Astrocyte (in vitro differentiated cells and primary cell): ENCODE data around the gene RPLP2. TPM values are rescaled to one million over a fixed set of nuclear protein-coding genes. Genes with fewer than 3 reads are reported as not detected.

Experiments used
- DNase-seq: peaks from one replicate; pipeline ENCODE4 v3.0.0-alpha.2; 2010; ENCODE audit warnings: low read depth
- FAIRE-seq: peaks from 2 replicates; lab custom pipeline; 2011; peaks lifted over from hg19 to GRCh38; lab: Jason Lieb, UNC
- H2AFZ ChIP-seq: 2 replicates; pipeline ENCODE4 v1.6.0; 2012; ENCODE audit warnings: low read depth, low read length, inconsistent platforms
- H3K27ac ChIP-seq: 2 replicates; pipeline ENCODE4 v1.5.1; 2011; ENCODE audit warnings: low read depth, low read length, inconsistent platforms
- H3K27me3 ChIP-seq: 2 replicates; pipeline ENCODE4 v1.6.0; 2011; ENCODE audit warnings: low read length, inconsistent platforms; ENCODE audit not compliant: insufficient read depth
- H3K36me3 ChIP-seq: 2 replicates; pipeline ENCODE4 v1.5.1; 2011; ENCODE audit warnings: low read length, inconsistent platforms; ENCODE audit not compliant: insufficient read depth
- H3K4me1 ChIP-seq: 2 replicates; pipeline ENCODE4 v1.5.1; 2011; ENCODE audit warnings: low read length, inconsistent platforms; ENCODE audit not compliant: insufficient read depth
- H3K4me2 ChIP-seq: 2 replicates; pipeline ENCODE4 v1.6.0; 2012; ENCODE audit warnings: low read length, inconsistent platforms
- H3K4me3 ChIP-seq: 2 replicates; pipeline ENCODE4 v1.5.1; 2011; ENCODE audit warnings: low read depth, mild to moderate bottlenecking, low read length, inconsistent platforms; ENCODE audit not compliant: insufficient read depth
- H3K79me2 ChIP-seq: 2 replicates; pipeline ENCODE4 v1.6.0; 2012; ENCODE audit warnings: mild to moderate bottlenecking, low read length, inconsistent platforms; ENCODE audit not compliant: insufficient read depth
- H3K9ac ChIP-seq: 2 replicates; pipeline ENCODE4 v1.6.0; 2012; ENCODE audit warnings: mild to moderate bottlenecking, low read length, inconsistent platforms
- H3K9me3 ChIP-seq: 2 replicates; pipeline ENCODE4 v1.5.1; 2012; ENCODE audit warnings: low read depth, mild to moderate bottlenecking, low read length, inconsistent platforms; ENCODE audit not compliant: insufficient read depth
- H4K20me1 ChIP-seq: 2 replicates; pipeline ENCODE4 v1.6.0; 2012; ENCODE audit warnings: low read length, inconsistent platforms; ENCODE audit not compliant: insufficient read depth
- H3K27ac Mint-ChIP-seq: one replicate; pipeline ENCODE4 v1.8.0; 2021; ENCODE audit warnings: mild to moderate bottlenecking, mixed read lengths; ENCODE audit not compliant: unreplicated experiment
- H3K27me3 Mint-ChIP-seq: one replicate; pipeline ENCODE4 v1.8.0; 2021; ENCODE audit warnings: low read depth, mixed read lengths; ENCODE audit not compliant: unreplicated experiment
- H3K36me3 Mint-ChIP-seq: one replicate; pipeline ENCODE4 v1.8.0; 2021; ENCODE audit warnings: low read depth, mixed read lengths; ENCODE audit not compliant: unreplicated experiment
- H3K4me1 Mint-ChIP-seq: one replicate; pipeline ENCODE4 v1.8.0; 2021; ENCODE audit warnings: low read depth, mixed read lengths; ENCODE audit not compliant: unreplicated experiment
- H3K4me3 Mint-ChIP-seq: one replicate; pipeline ENCODE4 v1.8.0; 2021; ENCODE audit warnings: mild to moderate bottlenecking, moderate library complexity, mixed read lengths; ENCODE audit not compliant: unreplicated experiment
- H3K9me3 Mint-ChIP-seq: one replicate; pipeline ENCODE4 v1.8.0; 2021; ENCODE audit warnings: mild to moderate bottlenecking, mixed read lengths; ENCODE audit not compliant: unreplicated experiment
- CTCF ChIP-seq: IDR thresholded peaks from 2 replicates; pipeline ENCODE4 v1.5.1; 2011; ENCODE audit warnings: low read depth, mild to moderate bottlenecking, inconsistent platforms, low read length, moderate library complexity; ENCODE audit not compliant: insufficient read depth
- EZH2 ChIP-seq: IDR thresholded peaks from 2 replicates; pipeline ENCODE4 v1.6.1; 2012; ENCODE audit warnings: mild to moderate bottlenecking, low read length, inconsistent platforms; ENCODE audit not compliant: insufficient read depth
- total RNA-seq: library from RNA; stranded (reverse); gene quantifications from 2 replicates; pipeline ENCODE4 v1.2.1, GENCODE V29; 2021

RPLP2 gene
- total RNA-seq, 1 donor from 2014 or later, result 1,666 TPM

GRCh38 chr11:802018-802617 lies 7.6 kb upstream of the RPLP2 start:
- no peaks in the 10 kb centered on the region for H3K27me3 ChIP-seq
- no peaks in the 10 kb centered on the region for H3K36me3 ChIP-seq
- no peak for FAIRE-seq
- no peaks in the 10 kb centered on the region for H3K4me1 Mint-ChIP-seq
- no peak overlapping the region for H3K4me3 Mint-ChIP-seq
- no peaks in the 10 kb centered on the region for H3K27me3 Mint-ChIP-seq
- peaks cover 23% of the 10 kb centered on the region for H3K4me1 ChIP-seq
- H3K36me3 Mint-ChIP-seq, result no peaks in the 10 kb centered on the region
- no peak for DNase-seq
- H4K20me1 ChIP-seq, result peaks cover 22% of the 10 kb centered on the region
- no peaks in the 10 kb centered on the region for H3K9me3 Mint-ChIP-seq
- no peak overlapping the region for H3K27ac Mint-ChIP-seq
- peaks cover 23% of the 10 kb centered on the region for H3K79me2 ChIP-seq
- no peak overlapping the region for H3K27ac ChIP-seq
- no peak overlapping the region for H3K4me2 ChIP-seq
- no peak overlapping the region for H2AFZ ChIP-seq
- H3K4me3 ChIP-seq, result no peak overlapping the region
- TF ChIP-seq EZH2 (no peak), CTCF (no peak)
- H3K9me3 ChIP-seq, result no peaks in the 10 kb centered on the region
- no peak overlapping the region for H3K9ac ChIP-seq

GRCh38 chr11:802693-803466 lies 6.9 kb upstream of the RPLP2 start:
- Mint-ChIP-seq H3K9me3 (no peaks in the 10 kb centered on the region), H3K4me3 (no peak overlapping the region), H3K27me3 (no peaks in the 10 kb centered on the region), H3K36me3 (no peaks in the 10 kb centered on the region), H3K27ac (no peak overlapping the region), H3K4me1 (no peaks in the 10 kb centered on the region)
- no peak overlapping the region for H3K4me2 ChIP-seq
- H3K9ac ChIP-seq, result no peak overlapping the region
- FAIRE-seq (no peak), DNase-seq (no peak)
- H3K9me3 ChIP-seq, result no peaks in the 10 kb centered on the region
- peaks cover 22% of the 10 kb centered on the region for H4K20me1 ChIP-seq
- H3K4me1 ChIP-seq, result peaks cover 23% of the 10 kb centered on the region
- H3K27ac ChIP-seq, result no peak overlapping the region
- no peak overlapping the region for H3K4me3 ChIP-seq
- H3K27me3 ChIP-seq, result no peaks in the 10 kb centered on the region
- no peaks in the 10 kb centered on the region for H3K36me3 ChIP-seq
- H3K79me2 ChIP-seq, result peaks cover 26% of the 10 kb centered on the region
- no peak overlapping the region for H2AFZ ChIP-seq
- TF ChIP-seq CTCF (no peak), EZH2 (no peak)

- no peak for DNase-seq
- Histone ChIP-seq H3K4me3 (no peak overlapping the region), H3K27me3 (no peaks in the 10 kb centered on the region), H3K27ac (no peak overlapping the region), H3K9me3 (no peaks in the 10 kb centered on the region), H2AFZ (no peak overlapping the region), H4K20me1 (peaks cover 22% of the 10 kb centered on the region), H3K4me1 (peaks cover 22% of the 10 kb centered on the region), H3K9ac (peak overlapping the region; percentile 71), H3K36me3 (no peaks in the 10 kb centered on the region), H3K4me2 (peak overlapping the region; percentile 93), H3K79me2 (peaks cover 29% of the 10 kb centered on the region)
- Mint-ChIP-seq H3K36me3 (no peaks in the 10 kb centered on the region), H3K9me3 (no peaks in the 10 kb centered on the region), H3K4me3 (no peak overlapping the region), H3K27ac (no peak overlapping the region), H3K27me3 (no peaks in the 10 kb centered on the region), H3K4me1 (no peaks in the 10 kb centered on the region)
- no peak for FAIRE-seq
- TF ChIP-seq CTCF (no peak), EZH2 (no peak)
Observed at GRCh38 chr11:803467-803742, 6.4 kb upstream of the RPLP2 start.
